Astrocyte (in vitro differentiated cells and primary cell): ENCODE measurements around the gene CFAP70.

Source experiments
- CTCF ChIP-seq: IDR thresholded peaks from 2 replicates; pipeline ENCODE4 v1.5.1; 2011; ENCODE audit warnings: low read depth, mild to moderate bottlenecking, inconsistent platforms, low read length, moderate library complexity; ENCODE audit not compliant: insufficient read depth
- EZH2 ChIP-seq: IDR thresholded peaks from 2 replicates; pipeline ENCODE4 v1.6.1; 2012; ENCODE audit warnings: mild to moderate bottlenecking, low read length, inconsistent platforms; ENCODE audit not compliant: insufficient read depth

DNA sequence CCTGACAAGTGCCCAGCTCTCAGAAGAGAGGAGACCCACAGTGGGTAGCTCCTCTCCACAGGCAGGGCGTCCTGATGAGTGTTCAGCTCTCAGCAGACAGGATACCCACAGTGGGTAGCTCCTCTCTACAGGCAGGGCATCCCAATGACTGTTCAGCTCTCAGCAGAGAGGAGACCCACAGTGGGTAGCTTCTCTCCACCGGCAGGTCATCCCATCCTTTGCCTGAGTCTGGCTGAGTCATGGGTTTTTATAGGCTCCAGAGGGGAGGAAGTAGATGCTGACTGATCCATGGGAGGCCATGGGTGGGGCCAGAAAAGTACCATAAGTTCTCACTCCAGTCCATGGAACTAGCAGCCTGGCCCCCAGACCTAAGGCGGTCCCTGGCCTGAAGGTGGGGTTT, 18.5 kb downstream of the CFAP70 start:
- TF ChIP-seq EZH2 (no peak), CTCF (no peak)
